DMS 273 (cell line): ENCODE results near the gene GPHN.
"Not testable (repeated sequence)": the region's sequence is repeated elsewhere in the genome, so short reads cannot be mapped to it uniquely, and the experiment has no call there.

Experiments
- DNase-seq: peaks from one replicate; lab custom pipeline; 2025; ENCODE audit not compliant: unreplicated experiment; lab: John Stamatoyannopoulos, UW

The GPHN gene

DNA sequence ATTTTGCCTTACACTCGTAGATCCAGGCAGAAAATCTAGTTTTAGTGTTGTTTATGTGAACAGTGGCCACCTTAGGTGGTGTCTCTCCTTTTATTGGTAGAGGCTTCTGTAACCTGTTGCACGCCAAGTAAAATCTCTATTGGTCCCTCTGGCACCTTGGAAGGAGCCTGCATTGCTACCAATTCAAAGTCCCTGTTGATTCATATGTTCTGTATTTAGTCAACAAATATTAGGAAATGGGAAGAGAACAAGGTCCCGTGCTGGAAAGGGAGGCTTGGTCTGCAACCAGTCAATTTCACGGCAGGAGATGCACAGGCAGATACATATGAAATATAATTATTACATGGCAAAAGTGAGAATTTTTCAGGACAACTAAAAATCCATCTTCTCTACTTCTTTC lies 6.4 kb upstream of the GPHN start:
- no peak for DNase-seq

- DNase-seq: not testable (repeated sequence)
Observed at GRCh38 chr14:66502836-66503235, 5.1 kb upstream of the GPHN start.

- peak; percentile 74 for DNase-seq
Observed at GRCh38 chr14:66503532-66503931, 4.4 kb upstream of the GPHN start.

- DNase-seq: peak; percentile 86
Observed at GRCh38 chr14:66507181-66507721, 696 bp upstream of the GPHN start.

DNA sequence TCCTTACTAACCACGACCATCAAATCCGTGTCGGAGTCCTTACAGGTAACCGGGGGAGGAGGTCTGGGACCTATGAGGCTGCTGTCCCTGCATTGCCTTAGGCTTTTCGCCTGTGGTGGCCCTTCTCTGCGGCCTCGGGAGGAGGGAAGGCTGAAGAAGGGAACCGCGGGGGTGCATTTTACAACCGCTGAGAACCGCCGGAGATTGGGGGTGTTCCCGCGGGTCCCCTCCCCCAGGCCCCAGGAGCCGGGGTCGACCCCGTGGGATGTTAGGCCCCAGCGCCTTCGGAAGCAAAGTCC lies 549 bp downstream of the GPHN start:
- no peak for DNase-seq

GRCh38 chr14:66508846-66509621 lies 1.1 kb downstream of the GPHN start:
- peak; percentile 79 for DNase-seq

DNA sequence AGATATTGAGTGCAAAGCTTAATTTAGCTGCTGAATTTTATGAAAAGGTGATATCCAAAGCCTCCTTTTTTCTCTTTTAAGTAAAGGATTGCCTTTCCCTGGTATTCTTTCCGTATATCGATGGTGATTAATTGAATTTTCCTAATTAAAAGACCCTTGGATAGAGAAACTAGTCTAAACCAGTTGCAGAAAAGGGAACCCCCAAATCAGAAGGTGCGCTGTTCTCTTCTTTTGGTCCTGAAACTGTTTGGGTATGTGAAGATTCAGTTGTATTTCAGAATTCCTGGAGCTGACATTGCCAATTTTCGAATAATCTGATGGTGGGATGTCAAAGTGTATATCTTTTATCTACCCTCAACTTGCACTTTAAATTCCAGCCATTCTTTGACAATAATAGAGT lies 1.9 kb downstream of the GPHN start:
- no peak for DNase-seq

DNA sequence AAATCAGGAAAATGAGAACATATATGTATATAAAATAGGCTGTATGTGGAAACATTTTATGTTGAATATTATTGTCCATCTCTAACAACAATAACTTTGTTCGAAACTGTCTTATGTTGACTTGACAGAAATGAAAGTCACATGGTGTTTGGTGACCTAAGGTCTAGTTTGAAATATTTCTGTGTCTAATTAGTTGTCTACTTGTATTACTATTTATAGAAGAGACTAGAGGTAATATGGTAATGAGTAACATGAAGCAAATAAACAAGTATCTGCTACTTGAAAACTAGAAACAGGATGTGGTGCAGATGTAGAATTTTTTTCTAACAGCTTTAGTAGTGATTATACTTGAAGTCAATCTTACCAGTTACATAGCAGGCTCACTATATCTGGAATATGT lies 3.9 kb downstream of the GPHN start:
- DNase-seq: no peak

DNA sequence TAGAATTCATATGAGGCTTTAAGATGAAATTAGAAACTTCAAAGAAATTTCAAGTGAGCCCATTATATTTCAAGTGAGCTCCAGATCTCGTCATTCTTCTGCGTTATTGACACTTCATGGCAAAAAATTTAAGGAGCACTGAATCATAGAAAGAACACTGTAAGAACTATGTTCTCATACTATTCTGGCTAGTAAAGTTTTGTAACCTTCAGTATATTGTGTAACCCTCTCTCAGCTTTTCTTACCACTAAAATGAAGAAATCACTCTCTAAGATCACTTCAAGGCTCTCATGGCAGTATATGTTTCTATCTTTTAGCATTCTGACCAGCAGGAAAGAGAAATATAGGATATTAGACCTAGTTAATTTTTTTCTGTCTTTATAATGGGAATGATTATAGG lies 6.3 kb downstream of the GPHN start:
- no peak for DNase-seq

DNA sequence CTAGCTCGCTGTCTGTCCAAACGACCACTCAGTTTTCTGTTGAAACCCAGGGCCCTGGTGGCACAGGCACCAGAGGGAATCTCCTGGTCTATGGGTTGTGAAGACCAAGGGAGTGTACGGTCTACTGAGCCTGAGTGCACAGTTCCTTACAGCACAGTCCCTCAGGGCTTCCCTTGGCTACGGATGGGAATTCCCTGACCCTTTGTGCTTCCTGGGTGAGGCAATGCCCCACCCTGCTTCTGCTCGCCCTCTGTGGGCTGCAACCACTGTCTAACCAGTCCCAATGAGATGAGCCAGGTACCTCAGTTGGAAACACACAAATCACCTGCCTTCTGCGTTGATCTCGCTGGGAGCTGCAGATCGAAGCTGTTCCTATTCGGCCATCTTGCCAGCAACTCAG lies 22.6 kb downstream of the GPHN start:
- DNase-seq: no peak

- no peak for DNase-seq
Observed at GRCh38 chr14:66539034-66539433, 31.1 kb downstream of the GPHN start.

DNA sequence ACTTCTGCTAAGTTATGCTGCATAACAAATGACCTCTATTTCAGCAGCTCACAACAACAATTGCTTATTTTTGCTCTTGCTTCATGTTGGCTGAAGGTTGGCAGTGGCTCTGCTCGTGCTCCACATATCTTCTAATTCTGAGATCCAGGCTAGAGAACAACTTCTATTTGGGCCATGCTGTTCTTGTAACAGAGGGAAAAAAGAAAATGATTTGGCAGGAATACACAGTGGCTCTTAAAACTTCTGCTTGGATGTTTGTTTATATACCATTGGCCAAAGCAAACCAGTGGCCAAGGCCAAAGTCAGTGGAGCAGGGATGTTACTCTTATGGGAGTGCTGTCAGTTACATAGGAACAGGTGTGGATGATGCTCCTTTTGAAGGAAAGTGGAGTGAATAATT lies 32.1 kb downstream of the GPHN start:
- DNase-seq: no peak

DNA sequence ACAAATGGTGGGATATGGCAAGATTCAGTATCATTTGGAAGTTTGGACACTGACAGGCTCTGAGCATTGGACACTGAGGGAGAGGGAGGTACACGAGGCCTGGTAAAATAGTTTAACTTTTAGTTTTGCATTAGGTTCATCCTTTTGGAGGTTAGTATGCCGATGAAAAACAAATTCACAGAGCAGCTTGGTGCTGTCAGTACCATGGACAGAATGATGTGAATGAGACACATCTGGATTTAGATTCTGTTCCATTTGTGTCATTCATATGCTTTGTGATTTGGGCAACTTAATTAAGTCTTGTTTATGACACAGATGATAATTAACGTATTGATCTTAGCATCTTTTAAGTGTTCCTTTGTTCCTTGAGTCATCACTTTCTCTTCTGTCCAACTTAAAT lies 33.7 kb downstream of the GPHN start:
- no peak for DNase-seq

DNA sequence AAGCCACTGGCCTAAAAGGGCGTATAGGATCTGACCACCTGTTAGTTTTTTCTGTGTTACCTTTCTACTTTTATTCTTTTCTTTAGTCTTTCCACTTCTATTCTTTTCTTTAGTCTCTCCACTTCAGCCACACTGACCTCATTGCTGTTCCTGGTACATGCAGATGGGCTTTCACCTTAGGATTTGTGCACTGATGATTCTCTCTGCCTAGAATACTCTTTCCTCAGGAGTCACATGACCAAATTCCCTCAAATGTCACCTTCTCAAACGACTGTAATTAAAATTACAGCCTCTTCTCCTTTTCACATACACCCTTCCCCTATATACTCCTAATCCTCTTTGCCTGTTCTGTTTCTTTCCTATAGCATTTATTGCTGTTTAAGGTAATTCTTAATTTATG lies 36.0 kb downstream of the GPHN start:
- DNase-seq: no peak

GRCh38 chr14:66545191-66545590 lies 37.2 kb downstream of the GPHN start:
- DNase-seq: not testable (repeated sequence)

DNA sequence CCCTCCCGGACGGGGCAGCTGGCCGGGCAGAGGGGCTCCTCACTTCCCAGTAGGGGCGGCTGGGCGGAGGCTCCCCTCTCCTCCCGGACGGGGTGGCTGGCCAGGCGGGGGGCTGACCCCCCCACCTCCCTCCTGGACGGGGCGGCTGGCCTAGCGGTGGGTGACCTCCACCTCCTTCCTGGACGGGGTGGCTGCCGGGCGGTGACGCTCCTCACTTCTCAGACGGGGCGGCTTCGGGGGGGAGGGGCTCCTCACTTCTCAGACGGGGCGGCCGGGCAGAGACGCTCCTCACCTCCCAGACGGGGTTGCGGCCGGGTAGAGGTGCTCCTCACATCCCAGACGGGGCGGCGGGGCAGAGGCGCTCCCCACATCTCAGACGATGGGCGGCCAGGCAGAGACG lies 37.8 kb downstream of the GPHN start:
- not testable (repeated sequence) for DNase-seq

DNA sequence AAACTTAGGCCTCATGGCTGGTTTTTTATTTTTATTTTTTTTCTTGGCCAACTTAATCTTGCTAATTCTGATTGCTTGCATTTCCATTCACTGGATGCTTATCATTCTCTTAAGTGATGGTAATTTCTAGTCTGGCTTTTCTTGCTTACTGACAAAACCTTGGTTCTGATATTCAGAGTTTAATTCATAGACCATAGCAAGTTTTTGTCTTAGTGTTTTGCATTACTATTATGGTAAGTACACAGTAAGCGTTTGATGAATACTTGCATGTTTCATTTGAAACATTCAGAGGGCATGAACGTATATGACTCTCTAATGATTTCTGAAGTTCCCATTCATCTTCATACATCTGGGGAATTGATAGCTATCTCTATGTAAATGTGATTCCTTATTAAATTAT lies 55.8 kb downstream of the GPHN start:
- DNase-seq: no peak

DNA sequence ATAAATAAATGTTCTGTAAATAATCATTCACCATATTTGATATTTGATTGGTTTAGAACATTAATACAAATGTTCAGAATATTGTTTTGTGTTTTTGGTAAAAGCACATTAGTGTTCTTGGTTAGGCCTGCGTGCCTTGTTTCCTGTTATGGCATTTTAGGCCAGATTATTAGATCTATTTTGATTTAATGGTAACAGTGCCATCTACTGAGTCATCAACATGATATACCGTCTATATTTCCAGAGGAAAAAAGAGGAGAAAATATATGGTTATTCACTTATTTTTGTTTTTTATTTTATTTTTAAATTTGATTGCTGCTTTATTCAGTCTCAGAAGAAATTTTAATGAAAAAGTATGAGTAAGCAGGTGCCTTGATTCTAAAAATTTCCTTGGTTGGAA lies 60.3 kb downstream of the GPHN start:
- DNase-seq: no peak

GRCh38 chr14:66572826-66573225 lies 64.9 kb downstream of the GPHN start:
- DNase-seq: no peak

GRCh38 chr14:66575014-66575413 lies 67.1 kb downstream of the GPHN start:
- DNase-seq: no peak

GRCh38 chr14:66575939-66576338 lies 68.0 kb downstream of the GPHN start:
- DNase-seq: no peak

DNA sequence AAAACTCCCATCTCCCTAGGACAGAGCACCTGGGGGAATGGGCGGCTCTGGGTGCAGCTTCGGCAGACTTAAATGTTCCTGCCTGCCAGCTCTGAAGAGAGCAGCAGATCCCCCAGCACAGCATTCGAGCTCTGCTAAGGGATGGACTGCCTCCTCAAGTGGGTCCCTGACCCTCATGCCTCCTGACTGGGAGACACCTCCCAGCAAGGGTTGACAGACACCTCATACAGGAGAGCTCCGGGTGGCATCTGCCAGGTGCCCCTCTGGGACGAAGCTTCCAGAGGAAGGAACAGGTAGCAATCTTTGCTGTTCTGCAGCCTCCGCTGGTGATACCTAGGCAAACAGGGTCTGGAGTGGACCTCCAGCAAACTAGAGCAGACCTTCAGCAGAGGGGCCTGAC lies 79.8 kb downstream of the GPHN start:
- DNase-seq: not testable (repeated sequence)

DNA sequence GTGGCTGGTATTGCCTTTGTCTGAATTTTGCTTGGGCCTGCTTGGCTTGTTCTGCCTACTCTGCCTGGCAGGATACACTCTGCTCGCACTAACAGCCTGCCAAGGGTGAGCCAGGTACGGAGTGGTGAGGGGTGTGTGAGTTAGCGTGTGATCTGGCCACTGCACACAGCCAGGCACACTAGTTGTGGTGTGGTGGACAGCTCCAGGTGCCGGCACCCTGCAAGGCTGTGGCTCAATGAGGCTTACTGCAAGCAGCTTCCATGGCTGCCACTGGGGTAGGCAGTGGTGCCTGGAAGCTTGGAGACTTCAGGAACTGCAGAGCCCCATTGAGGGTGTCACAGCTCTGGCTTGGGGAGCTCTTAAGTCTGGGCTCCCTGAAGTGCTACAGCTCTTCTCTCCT lies 87.4 kb downstream of the GPHN start:
- DNase-seq: no peak
